Panc1 (cell line): Measurements from ENCODE around the gene FARSB. TPM values are rescaled to one million over a fixed set of nuclear protein-coding genes. Genes with fewer than 3 reads are reported as not detected.
"Not testable (repeated sequence)": the region's sequence is repeated elsewhere in the genome, so short reads cannot be mapped to it uniquely, and the experiment has no call there.

Experiments
- ATAC-seq: fragments of 200-7000 bp; cut with Tn5 transposase; 2 replicates; pipeline ENCODE4 v1.9.1; 2020; ENCODE audit warnings: mild to moderate bottlenecking, moderate library complexity
- BruUV-seq: library from RNA; stranded (reverse); fragments of 400-500 nt; replicated peaks from 2 replicates; lab custom pipeline; 2021; lab: Mats Ljungman, UMichigan
- CTCF ChIA-PET: fragments of 300-600 bp; sonication (Branson Sonifier 250); formaldehyde crosslinking; loops from one replicate; lab custom pipeline; 2022; ENCODE audit warnings: antibody characterized with exemption; lab: Charles Lee
- POLR2A ChIA-PET: fragments of 300-600 bp; sonication (Branson Sonifier 250); formaldehyde crosslinking; loops from one replicate; lab custom pipeline; 2022; ENCODE audit warnings: antibody characterized with exemption; lab: Charles Lee
- DNase-seq: peaks from one replicate; pipeline ENCODE4 v3.0.0-alpha.2; 2010; ENCODE audit warnings: low read depth, low spot score
- H3K27ac ChIP-seq: 2 replicates; pipeline ENCODE4 v1.5.1; 2011; ENCODE audit warnings: mild to moderate bottlenecking, low read length, inconsistent platforms
- H3K27me3 ChIP-seq: fragments of 200-500 bp; sonication (Bioruptor generic); 2 replicates; pipeline ENCODE4 v1.6.0; 2014; ENCODE audit warnings: low read length, inconsistent platforms; ENCODE audit not compliant: control insufficient read depth, insufficient read depth
- H3K36me3 ChIP-seq: fragments of 200-500 bp; sonication (Bioruptor generic); 2 replicates; pipeline ENCODE4 v1.5.1; 2014; ENCODE audit warnings: inconsistent platforms, mild to moderate bottlenecking, low read length, moderate library complexity; ENCODE audit not compliant: control insufficient read depth, insufficient read depth
- H3K4me1 ChIP-seq: 2 replicates; pipeline ENCODE4 v1.5.1; 2011; ENCODE audit warnings: inconsistent platforms, mild to moderate bottlenecking, low read length, moderate library complexity; ENCODE audit not compliant: control insufficient read depth, insufficient read depth
- H3K4me3 ChIP-seq, 2 experiments: 2 replicates each; pipeline ENCODE4 v1.5.1; 2011 to 2012; ENCODE audit warnings: low read depth in 2 of 2, low read length in 2 of 2, mild to moderate bottlenecking in 2 of 2, inconsistent platforms in 1 of 2, moderate library complexity in 1 of 2
- H3K9me3 ChIP-seq: fragments of 200-500 bp; sonication (Bioruptor generic); 2 replicates; pipeline ENCODE4 v1.5.1; 2014; ENCODE audit warnings: low read depth, mild to moderate bottlenecking, inconsistent platforms, low read length, moderate library complexity; ENCODE audit not compliant: control insufficient read depth, insufficient read depth
- CTCF ChIP-seq: fragments of 450-650 bp; IDR thresholded peaks from 2 replicates; pipeline ENCODE4 v1.5.1; 2017; ENCODE audit warnings: mild to moderate bottlenecking
- POLR2AphosphoS5 ChIP-seq: IDR thresholded peaks from 2 replicates; pipeline ENCODE4 v1.6.1; 2012; ENCODE audit warnings: mild to moderate bottlenecking, low read depth, low read length, moderate library complexity
- REST ChIP-seq, 2 experiments: IDR thresholded peaks; 2 replicates each; pipeline ENCODE4 v1.6.1; 2011 to 2012; ENCODE audit warnings: low read depth in 2 of 2, control low read depth in 1 of 2, low read length in 1 of 2, mild to moderate bottlenecking in 1 of 2, moderate library complexity in 1 of 2; ENCODE audit not compliant: insufficient read depth in 1 of 2
- SIN3A ChIP-seq: IDR thresholded peaks from 2 replicates; pipeline ENCODE4 v1.6.1; 2012; ENCODE audit warnings: low read depth, mild to moderate bottlenecking, low read length, moderate library complexity, borderline replicate concordance; ENCODE audit not compliant: insufficient read depth
- TCF7L2 ChIP-seq: IDR thresholded peaks from 2 replicates; pipeline ENCODE4 v1.6.1; 2011; ENCODE audit warnings: mild to moderate bottlenecking, low read depth, low read length, inconsistent platforms
- in situ Hi-C: cut with HindIII; loops from 2 replicates; pipeline ENCODE4 v1.10.0; 2016; ENCODE audit warnings: low sequenced_read_pairs, low pct_unique_long_range_greater_than_20kb
- intact Hi-C: fragments of 100-400 bp; cut with micrococcal nuclease; formaldehyde crosslinking; loops from one replicate; pipeline ENCODE4 v1.10.0; 2022; ENCODE audit not compliant: unreplicated experiment
- total RNA-seq: library from RNA; stranded (reverse); gene quantifications from one replicate; pipeline ENCODE4 v1.2.1, GENCODE V29; 2021; ENCODE audit not compliant: unreplicated experiment

Gene FARSB
- total RNA-seq, 1 experiment from 2014 or later, result 31.6 TPM

- DNase-seq, ATAC-seq, intact Hi-C loops, H3K9me3 ChIP-seq, H3K4me1 ChIP-seq, POLR2A ChIA-PET, H3K27ac ChIP-seq, CTCF ChIA-PET, H3K36me3 ChIP-seq, H3K4me3 ChIP-seq, in situ Hi-C loops, H3K27me3 ChIP-seq, BruUV-seq: not testable (repeated sequence)
Measured at GRCh38 chr2:222584589-222584988, 71.3 kb downstream of the FARSB start.

- CTCF ChIA-PET, result interaction anchor here (0.7 kb wide), 1 partner anchor 10 kb away, joined by 5 read pairs; no protein-coding TSS in a partner anchor
- POLR2A ChIA-PET, result no interaction called here
- Histone ChIP-seq H3K27ac (no peak overlapping the region), H3K36me3 (no peaks in the 10 kb centered on the region), H3K4me1 (no peaks in the 10 kb centered on the region), H3K4me3 (no peak overlapping the region), H3K9me3 (no peaks in the 10 kb centered on the region), H3K27me3 (no peaks in the 10 kb centered on the region)
- in situ Hi-C loops, result no loop called here
- DNase-seq, result no peak
- no TSS peak for BruUV-seq
- no peak; the same call in 1 of the 2 replicates for ATAC-seq
- TF ChIP-seq CTCF (peak; percentile 21; the same call in 1 of the 2 replicates), POLR2AphosphoS5 (no peak), SIN3A (no peak)
- intact Hi-C loops, result no loop called here
Measured at GRCh38 chr2:222582928-222583327, 73.0 kb downstream of the FARSB start.

- BruUV-seq, result no TSS peak
- intact Hi-C loops, result no loop called here
Measured at GRCh38 chr2:222577341-222577740, 78.6 kb downstream of the FARSB start.

More at GRCh38 chr2:222577341-222577740, 78.6 kb downstream of the FARSB start:
- no peak for TF ChIP-seq REST (IDR thresholded peaks at IDR 0.05; ENCODE audit: insufficient read depth in 1 of 2, low read depth in 2 of 2, low read length in 1 of 2)
- no peak for TF ChIP-seq CTCF
- TF ChIP-seq POLR2AphosphoS5, result no peak
- TF ChIP-seq SIN3A, result no peak
- TF ChIP-seq TCF7L2, result no peak
- no peak overlapping the region for H3K4me3 ChIP-seq
- H3K36me3 ChIP-seq, result no peaks in the 10 kb centered on the region
- H3K4me1 ChIP-seq, result no peaks in the 10 kb centered on the region
- H3K9me3 ChIP-seq, result no peaks in the 10 kb centered on the region
- in situ Hi-C loops, result no loop called here
- ChIA-PET POLR2A (interaction anchor here (0.5 kb wide), 2 partner anchors 26 to 76 kb away, joined by 6 to 7 read pairs; no protein-coding TSS in a partner anchor), CTCF (no interaction called here)
- DNase-seq (no peak), ATAC-seq (no peak)
- no peaks in the 10 kb centered on the region for H3K27me3 ChIP-seq
- no peak overlapping the region for H3K27ac ChIP-seq
